Urinary bladder (tissue), 4 donors: ENCODE results near the gene MOSMO. TPM values are rescaled to one million over a fixed set of nuclear protein-coding genes. Genes with fewer than 3 reads are reported as not detected.
"Not testable (repeated sequence)": the region's sequence is repeated elsewhere in the genome, so short reads cannot be mapped to it uniquely, and the experiment has no call there.

ENCODE experiments used
- DNase-seq: peaks from one replicate; pipeline ENCODE4 v3.0.0-alpha.2; 2015; ENCODE audit errors: extremely low spot score
- H3K27ac ChIP-seq: one replicate; pipeline ENCODE4 v1.5.1; 2013; ENCODE audit warnings: low read depth, mild to moderate bottlenecking, moderate library complexity
- H3K36me3 ChIP-seq: one replicate; pipeline ENCODE4 v1.6.1; 2013; ENCODE audit warnings: mild to moderate bottlenecking, moderate library complexity; ENCODE audit not compliant: insufficient read depth
- H3K4me1 ChIP-seq: one replicate; pipeline ENCODE4 v1.6.1; 2013; ENCODE audit warnings: mild to moderate bottlenecking, moderate library complexity; ENCODE audit not compliant: insufficient read depth
- H3K4me3 ChIP-seq: one replicate; pipeline ENCODE4 v1.5.1; 2013; ENCODE audit warnings: low read depth, low read length
- WGBS: extraction: QIAGEN DNeasy Blood & Tissue Kit; methylation state at CpG from one replicate; pipeline ENCODE4 v1.1.7; 2013; 5-methylcytosine and 5-hydroxymethylcytosine counted together
- polyA plus RNA-seq: library from polyadenylated mRNA; stranded (reverse); fragments of 200-250 nt; gene quantifications from one replicate; pipeline ENCODE4 v1.2.3, GENCODE V29; 2013
- total RNA-seq: library from RNA; depleted of rRNA; stranded (reverse); fragments of >200 nt; gene quantifications from one replicate; pipeline ENCODE4 v1.2.3, GENCODE V29; 2014
- donor health status: healthy with polysubstance abuse.
- donor health status: healthy.

The MOSMO gene
- total and polyA plus RNA-seq, 2 donors = 15.2 to 33.2 TPM

GRCh38 chr16:21989751-21990150 is 18.2 kb upstream of the MOSMO start:
- DNase-seq = no peak
- Histone ChIP-seq H3K36me3 (no peaks in the 10 kb centered on the region), H3K27ac (no peak overlapping the region), H3K4me1 (no peaks in the 10 kb centered on the region), H3K4me3 (no peak overlapping the region)
- WGBS = 93% methylated on average over 2 of the region's 2 CpGs

DNA sequence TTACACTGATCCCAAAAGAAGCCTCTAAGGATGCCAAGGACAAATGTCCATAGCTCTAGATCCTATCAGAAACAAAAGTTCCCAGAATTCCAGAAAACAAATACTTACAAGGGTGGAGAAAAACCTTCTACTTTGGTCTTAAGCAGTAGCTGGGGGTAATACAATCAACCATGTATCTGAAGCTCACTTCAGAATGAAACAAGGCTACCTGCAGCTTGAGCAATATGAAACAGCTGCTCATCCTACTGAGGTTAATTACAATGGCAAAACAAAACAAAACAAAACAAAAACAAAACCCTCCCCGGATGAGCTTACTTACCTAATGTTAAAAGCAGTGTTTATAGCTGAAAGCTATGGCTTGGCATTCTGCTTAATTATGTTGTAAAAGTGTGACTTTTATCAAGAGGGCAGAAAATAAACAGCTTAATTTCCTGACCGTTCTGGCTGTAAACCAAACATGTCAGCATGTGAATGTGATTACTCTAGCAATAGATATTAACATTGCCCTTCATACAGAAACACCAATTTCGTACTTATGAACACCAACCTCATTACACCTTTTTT is 17.4 kb upstream of the MOSMO start:
- no peak overlapping the region for H3K27ac ChIP-seq
- H3K4me3 ChIP-seq = no peak overlapping the region
- no peaks in the 10 kb centered on the region for H3K4me1 ChIP-seq
- 25% methylated on average over 3 of the region's 3 CpGs for WGBS
- DNase-seq = no peak
- H3K36me3 ChIP-seq = no peaks in the 10 kb centered on the region

GRCh38 chr16:21991621-21992020 is 16.3 kb upstream of the MOSMO start:
- Histone ChIP-seq H3K36me3 (no peaks in the 10 kb centered on the region), H3K4me1 (no peaks in the 10 kb centered on the region), H3K4me3 (no peak overlapping the region), H3K27ac (no peak overlapping the region)
- DNase-seq = no peak
- WGBS = 55% methylated on average over 6 of the region's 6 CpGs

GRCh38 chr16:21994856-21995465 is 12.9 kb upstream of the MOSMO start:
- Histone ChIP-seq H3K4me1 (no peaks in the 10 kb centered on the region), H3K4me3 (no peak overlapping the region), H3K27ac (no peak overlapping the region), H3K36me3 (no peaks in the 10 kb centered on the region)
- 82% methylated on average over 13 of the region's 13 CpGs for WGBS
- DNase-seq = no peak

GRCh38 chr16:21996923-21997696 is 10.8 kb upstream of the MOSMO start:
- DNase-seq = no peak
- H3K4me3 ChIP-seq = no peak overlapping the region
- WGBS = 88% methylated on average over 9 of the region's 9 CpGs
- H3K27ac ChIP-seq = no peak overlapping the region
- H3K4me1 ChIP-seq = no peaks in the 10 kb centered on the region
- no peaks in the 10 kb centered on the region for H3K36me3 ChIP-seq

DNA sequence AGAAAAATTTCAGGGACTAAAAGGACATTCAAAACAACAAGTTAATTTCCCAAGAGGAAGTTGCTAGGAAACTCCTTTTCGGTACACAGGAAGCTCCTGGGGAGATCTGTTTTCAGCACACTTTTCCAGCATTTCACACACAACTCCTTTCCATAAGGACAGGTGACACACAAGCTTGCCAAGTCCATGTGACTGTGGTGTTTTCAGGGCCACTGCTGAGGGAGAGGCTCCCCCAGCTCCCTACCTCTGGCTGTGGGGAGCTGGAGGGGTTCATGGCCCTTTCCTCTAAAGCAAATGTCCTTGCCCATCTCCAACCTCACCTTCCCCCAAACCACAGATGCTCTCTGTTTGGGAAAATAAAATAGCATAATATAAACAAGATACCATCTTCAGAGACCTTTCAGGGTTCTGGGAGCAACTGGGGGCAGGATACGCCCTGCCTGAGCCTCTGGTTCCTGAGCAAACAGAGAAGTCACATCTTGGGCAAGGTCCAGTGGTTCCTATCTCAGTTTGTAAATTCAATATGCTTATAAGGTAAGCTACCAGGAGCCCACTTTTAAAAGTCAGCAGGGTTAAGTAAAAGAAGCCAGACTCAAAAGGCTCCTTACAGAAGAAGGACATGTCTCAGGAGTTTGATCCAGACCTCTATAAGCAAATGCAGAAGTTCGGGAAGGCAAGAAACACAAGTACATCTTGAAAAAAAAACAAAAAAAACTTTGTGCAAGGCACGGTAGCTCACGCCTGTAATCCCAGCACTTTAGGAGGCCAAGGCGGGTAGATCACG is 10.0 kb upstream of the MOSMO start:
- Histone ChIP-seq H3K36me3 (no peaks in the 10 kb centered on the region), H3K4me1 (no peaks in the 10 kb centered on the region), H3K27ac (no peak overlapping the region), H3K4me3 (no peak overlapping the region)
- DNase-seq = no peak
- 87% methylated on average over 7 of the region's 7 CpGs for WGBS

DNA sequence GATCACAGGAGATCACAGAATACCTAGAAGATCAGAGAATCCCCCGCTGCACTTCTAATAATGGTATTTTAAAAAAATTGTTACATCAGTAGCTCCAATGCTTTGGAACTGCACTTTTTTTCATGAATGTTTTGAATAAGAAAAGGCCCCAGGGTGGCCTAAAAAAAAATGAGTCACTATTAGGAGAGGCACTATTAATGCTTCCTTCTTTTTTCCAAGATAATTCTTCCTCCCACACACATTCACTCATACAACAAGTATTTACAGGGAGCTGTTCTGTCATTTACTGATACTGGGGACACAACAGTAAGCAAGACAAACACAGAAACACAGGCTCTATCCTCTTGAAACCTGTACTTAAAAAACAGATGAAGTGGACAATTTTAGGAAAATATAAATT is 6.3 kb upstream of the MOSMO start:
- WGBS = 81% methylated on average over 1 of the region's 1 CpG
- no peaks in the 10 kb centered on the region for H3K4me1 ChIP-seq
- no peak for DNase-seq
- no peak overlapping the region for H3K4me3 ChIP-seq
- H3K27ac ChIP-seq = no peak overlapping the region
- H3K36me3 ChIP-seq = no peaks in the 10 kb centered on the region

DNA sequence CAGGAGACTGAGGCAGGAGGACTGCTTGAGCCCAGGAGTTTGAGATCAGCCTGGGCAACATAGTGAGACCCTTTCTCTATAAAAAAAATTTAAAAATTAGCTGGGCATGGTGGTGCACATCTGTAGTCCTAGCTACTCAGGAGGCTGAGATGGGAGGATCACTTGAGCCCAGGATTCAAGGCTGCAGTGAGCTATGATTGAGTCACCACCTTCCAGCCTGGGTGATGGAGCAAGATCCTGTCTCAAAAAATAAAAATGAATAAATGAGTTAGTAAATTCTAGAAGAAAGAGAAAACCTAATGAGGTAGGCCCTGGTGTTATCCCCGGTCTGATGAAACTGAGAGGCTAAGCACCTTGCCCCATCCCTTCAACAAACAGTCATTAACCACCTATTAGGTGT is 5.9 kb upstream of the MOSMO start:
- not testable (repeated sequence) for H3K27ac ChIP-seq, H3K4me1 ChIP-seq, DNase-seq, H3K4me3 ChIP-seq, H3K36me3 ChIP-seq
- WGBS = 97% methylated on average over 1 of the region's 1 CpG

GRCh38 chr16:22003195-22003594 is 4.7 kb upstream of the MOSMO start:
- Histone ChIP-seq H3K4me1 (no peaks in the 10 kb centered on the region), H3K27ac (no peak overlapping the region), H3K36me3 (no peaks in the 10 kb centered on the region), H3K4me3 (no peak overlapping the region)
- WGBS = 73% methylated on average over 4 of the region's 4 CpGs
- no peak for DNase-seq

- no peak overlapping the region for H3K27ac ChIP-seq
- DNase-seq = no peak
- no peaks in the 10 kb centered on the region for H3K4me1 ChIP-seq
- H3K4me3 ChIP-seq = no peak overlapping the region
- no peaks in the 10 kb centered on the region for H3K36me3 ChIP-seq
- WGBS = 25% methylated on average over 3 of the region's 3 CpGs
Measured at GRCh38 chr16:22004341-22004740, 3.6 kb upstream of the MOSMO start.

GRCh38 chr16:22005746-22006145 is 2.2 kb upstream of the MOSMO start:
- H3K4me3 ChIP-seq = no peak overlapping the region
- H3K36me3 ChIP-seq = no peaks in the 10 kb centered on the region
- 70% methylated on average over 1 of the region's 1 CpG for WGBS
- DNase-seq = no peak
- no peak overlapping the region for H3K27ac ChIP-seq
- H3K4me1 ChIP-seq = no peaks in the 10 kb centered on the region

GRCh38 chr16:22006636-22007035 is 1.3 kb upstream of the MOSMO start:
- 72% methylated on average over 6 of the region's 6 CpGs for WGBS
- Histone ChIP-seq H3K27ac (no peak overlapping the region), H3K36me3 (no peaks in the 10 kb centered on the region), H3K4me1 (no peaks in the 10 kb centered on the region), H3K4me3 (no peak overlapping the region)
- no peak for DNase-seq

DNA sequence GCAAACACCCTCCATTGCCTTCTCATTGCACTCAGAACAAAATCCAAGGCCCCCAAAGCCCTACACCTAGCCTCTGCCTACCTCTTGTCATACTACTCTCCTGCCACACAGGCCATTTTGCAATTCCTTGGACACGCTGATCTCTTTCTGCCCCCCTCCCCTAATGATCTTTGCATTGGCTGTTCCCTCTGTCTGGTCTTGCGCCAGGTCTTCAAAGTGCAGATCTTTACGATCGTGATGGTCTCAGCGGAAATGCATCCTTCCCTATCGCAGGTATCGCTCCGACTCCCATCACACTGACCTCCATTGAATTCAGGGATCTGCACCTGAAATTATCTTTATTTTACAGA is 777 bp upstream of the MOSMO start:
- DNase-seq = no peak
- H3K27ac ChIP-seq = peak overlapping the region; percentile 65
- peak overlapping the region; percentile 100 for H3K4me3 ChIP-seq
- H3K4me1 ChIP-seq = no peaks in the 10 kb centered on the region
- no peaks in the 10 kb centered on the region for H3K36me3 ChIP-seq
- WGBS = 7% methylated on average over 8 of the region's 8 CpGs
